HEK293 (cell line): ENCODE data around the gene COL6A2.

ENCODE experiments used
- CTCF ChIA-PET: fragments of 350-600 bp; formaldehyde crosslinking; extraction: SDS; loops from one replicate; lab custom pipeline; 2021; ENCODE audit warnings: antibody characterized with exemption; lab: Yijun Ruan, JAX
- POLR2A ChIA-PET: fragments of 300-600 bp; formaldehyde crosslinking; extraction: SDS; loops from one replicate; lab custom pipeline; 2020; ENCODE audit warnings: antibody characterized with exemption, inconsistent platforms; lab: Yijun Ruan, JAX
- H3K27ac ChIP-seq: fragments of 200-500 bp; sonication (Bioruptor generic); 2 replicates; pipeline ENCODE4 v1.5.1; 2014; ENCODE audit warnings: low read depth, low read length, control low read depth, inconsistent platforms; ENCODE audit errors: extremely low read depth
- H3K36me3 ChIP-seq, 2 experiments: fragments of 200-500 bp in 1 of 2; sonication (Bioruptor generic) in 1 of 2; 1 replicate in 1 of 2; 2 replicates in 1 of 2; pipeline ENCODE4 v1.5.1; 2014 to 2017; ENCODE audit warnings: inconsistent platforms in 2 of 2, low read length in 2 of 2; ENCODE audit not compliant: control insufficient read depth in 2 of 2, insufficient read depth in 1 of 2
- H3K4me1 ChIP-seq: fragments of 200-500 bp; sonication (Bioruptor generic); 2 replicates; pipeline ENCODE4 v1.5.1; 2014; ENCODE audit warnings: mild to moderate bottlenecking, low read length, inconsistent platforms; ENCODE audit not compliant: control insufficient read depth, insufficient read depth
- H3K4me3 ChIP-seq: 2 replicates; pipeline ENCODE4 v1.5.1; 2011; ENCODE audit warnings: low read depth, mild to moderate bottlenecking, control low read depth, low read length, moderate library complexity
- H3K9me3 ChIP-seq: fragments of 200-500 bp; sonication (Bioruptor generic); 2 replicates; pipeline ENCODE4 v1.5.1; 2014; ENCODE audit warnings: low read depth, low read length, inconsistent platforms; ENCODE audit not compliant: control insufficient read depth, insufficient read depth
- GLIS2 ChIP-seq: fragments of 450-650 bp; formaldehyde crosslinking; IDR thresholded peaks from 2 replicates; pipeline ENCODE4 v1.5.1; 2016; ENCODE audit warnings: missing biosample characterization, missing genetic modification characterization
- MZF1 ChIP-seq: fragments of 450-650 bp; formaldehyde crosslinking; IDR thresholded peaks from 2 replicates; pipeline ENCODE4 v1.5.1; 2017; ENCODE audit warnings: missing biosample characterization, missing genetic modification characterization, borderline replicate concordance
- SCRT2 ChIP-seq: fragments of 450-650 bp; formaldehyde crosslinking; IDR thresholded peaks from 2 replicates; pipeline ENCODE4 v1.5.1; 2016; ENCODE audit warnings: missing biosample characterization, missing genetic modification characterization
- TSHZ1 ChIP-seq: fragments of 450-650 bp; formaldehyde crosslinking; IDR thresholded peaks from 2 replicates; pipeline ENCODE4 v1.5.1; 2016; ENCODE audit warnings: missing biosample characterization, missing genetic modification characterization, borderline replicate concordance
- ZNF138 ChIP-seq: fragments of 450-650 bp; formaldehyde crosslinking; IDR thresholded peaks from 2 replicates; pipeline ENCODE4 v1.5.1; 2016; ENCODE audit warnings: missing biosample characterization, missing genetic modification characterization, borderline replicate concordance
- ZNF223 ChIP-seq: fragments of 450-650 bp; formaldehyde crosslinking; IDR thresholded peaks from 2 replicates; pipeline ENCODE4 v1.5.1; 2016; ENCODE audit warnings: missing biosample characterization, missing genetic modification characterization
- ZNF416 ChIP-seq: fragments of 450-650 bp; formaldehyde crosslinking; IDR thresholded peaks from 2 replicates; pipeline ENCODE4 v1.5.1; 2016; ENCODE audit warnings: missing biosample characterization, missing genetic modification characterization
- ZNF600 ChIP-seq: fragments of 450-650 bp; formaldehyde crosslinking; IDR thresholded peaks from 2 replicates; pipeline ENCODE4 v1.5.1; 2016; ENCODE audit warnings: missing biosample characterization, missing genetic modification characterization
- ZNF707 ChIP-seq: fragments of 450-650 bp; formaldehyde crosslinking; IDR thresholded peaks from 2 replicates; pipeline ENCODE4 v1.5.1; 2016; ENCODE audit warnings: missing biosample characterization, missing genetic modification characterization
- ZNF76 ChIP-seq: fragments of 450-650 bp; formaldehyde crosslinking; IDR thresholded peaks from 2 replicates; pipeline ENCODE4; 2016; ENCODE audit warnings: low read depth, missing biosample characterization, missing genetic modification characterization, borderline replicate concordance

COL6A2 gene

GRCh38 chr21:46151261-46151988, 53.5 kb downstream of the COL6A2 start:
- no peak for TF ChIP-seq ZNF707
- TF ChIP-seq ZNF76: no peak
- no peak for TF ChIP-seq ZNF223 (tag by site-specific recombination)
- no peak for TF ChIP-seq TSHZ1 (tag by site-specific recombination)
- TF ChIP-seq ZNF138 (tag by site-specific recombination): no peak

GRCh38 chr21:46151989-46152926, 54.3 kb downstream of the COL6A2 start:
- POLR2A ChIA-PET: interaction anchor here (0.6 to 1.1 kb wide), 5 partner anchors 9 to 179 kb away, joined by 3 to 5 read pairs (median 4); partner anchors contain the start of gene C21orf58
- CTCF ChIA-PET: interaction anchor here (0.5 to 2.1 kb wide), 19 partner anchors 9 to 1729 kb away, joined by 3 to 39 read pairs (median 4); no protein-coding TSS in a partner anchor
- H3K4me3 ChIP-seq: no peak overlapping the region
- TF ChIP-seq ZNF600: 0 out of 2 replicates have a peak, but pooled peaks have one; percentile 10
- no peak for TF ChIP-seq MZF1 (tag by site-specific recombination)
- no peaks in the 10 kb centered on the region for H3K4me1 ChIP-seq
- H3K9me3 ChIP-seq: no peaks in the 10 kb centered on the region
- H3K27ac ChIP-seq: no peak overlapping the region
- H3K36me3 ChIP-seq: no peaks in the 10 kb centered on the region

More at GRCh38 chr21:46151261-46151988, 53.5 kb downstream of the COL6A2 start:
- H3K4me1 ChIP-seq: no peaks in the 10 kb centered on the region
- POLR2A ChIA-PET: no interaction called here
- no peak overlapping the region for H3K4me3 ChIP-seq
- CTCF ChIA-PET: no interaction called here
- H3K36me3 ChIP-seq: no peaks in the 10 kb centered on the region
- H3K9me3 ChIP-seq: no peaks in the 10 kb centered on the region
- H3K27ac ChIP-seq: no peak overlapping the region

DNA sequence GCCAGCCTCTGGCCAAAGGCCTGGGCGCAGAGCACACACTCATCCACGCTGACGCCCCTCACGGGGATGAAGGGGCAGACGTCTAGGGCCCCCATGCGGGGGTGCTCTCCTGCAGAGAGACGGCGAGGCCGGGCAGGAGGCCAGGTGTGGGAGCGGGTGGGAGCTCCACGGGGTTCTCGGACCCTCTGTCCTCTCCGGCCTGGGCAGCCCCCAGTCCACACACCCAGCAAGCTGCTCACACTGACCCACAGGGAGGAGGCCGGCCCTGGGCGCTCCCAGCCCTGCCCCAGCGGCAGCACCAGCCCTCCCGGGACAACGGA, 55.0 kb downstream of the COL6A2 start:
- Histone ChIP-seq H3K4me1 (no peaks in the 10 kb centered on the region), H3K9me3 (no peaks in the 10 kb centered on the region), H3K36me3 (no peaks in the 10 kb centered on the region), H3K4me3 (no peak overlapping the region), H3K27ac (no peak overlapping the region)
- TF ChIP-seq SCRT2 (tag by site-specific recombination): no peak
- TF ChIP-seq GLIS2 (tag by site-specific recombination): 0 out of 2 replicates have a peak, but pooled peaks have one; percentile 28
- TF ChIP-seq ZNF416 (tag by site-specific recombination): no peak
- CTCF ChIA-PET: interaction anchor here (0.5 to 2.1 kb wide), 24 partner anchors 10 to 1730 kb away, joined by 3 to 39 read pairs (median 4); no protein-coding TSS in a partner anchor
- POLR2A ChIA-PET: interaction anchor here (0.8 to 1.1 kb wide), 4 partner anchors 38 to 179 kb away, joined by 3 to 4 read pairs (median 4); partner anchors contain the start of gene C21orf58
